T-helper 2 cell treated with Interferon-gamma antibody and Interleukin-4, amounts not matched to agents 5 μg/mL and 100 μg/mL, for 36 hours (primary cell): Measurements from ENCODE around the gene HNRNPH3.

Experiments
- DNase-seq: peaks from one replicate; pipeline ENCODE4 v3.0.0; 2021; ENCODE audit warnings: low spot score
- H3K27ac Mint-ChIP-seq: one replicate; pipeline ENCODE4 v1.8.0; 2021; ENCODE audit warnings: mild to moderate bottlenecking, mixed read lengths
- H3K27me3 Mint-ChIP-seq: one replicate; pipeline ENCODE4 v1.8.0; 2021; ENCODE audit warnings: low read depth, mixed read lengths
- H3K36me3 Mint-ChIP-seq: one replicate; pipeline ENCODE4 v1.8.0; 2021; ENCODE audit warnings: low read depth, mixed read lengths
- H3K4me1 Mint-ChIP-seq: one replicate; pipeline ENCODE4 v1.8.0; 2021; ENCODE audit warnings: low read depth, mixed read lengths
- H3K4me3 Mint-ChIP-seq: one replicate; pipeline ENCODE4 v1.8.0; 2022; ENCODE audit warnings: mild to moderate bottlenecking, moderate library complexity, mixed read lengths
- H3K9me3 Mint-ChIP-seq: one replicate; pipeline ENCODE4 v1.8.0; 2021; ENCODE audit warnings: mixed read lengths

Gene HNRNPH3

DNA sequence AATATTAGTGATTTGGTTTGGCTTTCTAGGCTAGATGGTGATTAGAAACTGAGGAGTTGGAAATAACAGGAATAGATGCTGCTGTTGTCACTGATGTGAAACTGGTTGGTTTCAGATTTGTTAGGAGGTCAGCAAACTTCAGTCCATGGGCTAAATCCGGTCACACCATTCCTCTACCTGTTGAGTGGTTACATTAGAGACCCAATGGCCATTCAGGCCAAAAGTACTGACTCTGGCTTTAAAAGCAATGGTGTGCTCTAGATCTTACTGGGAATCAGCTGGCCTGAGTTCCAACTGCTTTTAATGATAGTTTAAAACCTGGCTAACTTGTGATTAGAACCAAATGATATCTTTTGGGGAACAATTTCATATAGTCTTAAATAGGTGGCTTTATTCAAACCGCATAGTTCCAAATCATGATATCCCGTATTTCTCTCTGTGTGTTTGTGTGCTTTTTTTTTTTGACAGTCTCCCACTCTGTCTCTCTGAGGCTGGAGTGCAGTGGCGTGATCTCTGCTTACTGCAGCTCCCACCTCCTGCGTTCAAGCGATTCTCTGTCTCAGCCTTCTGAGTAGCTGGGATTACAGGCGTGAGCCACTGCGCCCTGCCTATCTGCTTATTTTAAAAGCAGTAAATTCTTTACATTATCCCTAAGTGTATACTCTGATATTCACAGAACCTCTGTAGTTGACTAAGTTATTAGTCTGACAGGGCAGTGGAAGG lies 8.7 kb downstream of the HNRNPH3 start:
- Mint-ChIP-seq H3K27me3 (no peaks in the 10 kb centered on the region), H3K27ac (peak overlapping the region; percentile 43), H3K36me3 (peaks cover 75% of the 10 kb centered on the region), H3K9me3 (no peaks in the 10 kb centered on the region), H3K4me3 (no peak overlapping the region), H3K4me1 (peaks cover 41% of the 10 kb centered on the region)
- DNase-seq, result no peak

DNA sequence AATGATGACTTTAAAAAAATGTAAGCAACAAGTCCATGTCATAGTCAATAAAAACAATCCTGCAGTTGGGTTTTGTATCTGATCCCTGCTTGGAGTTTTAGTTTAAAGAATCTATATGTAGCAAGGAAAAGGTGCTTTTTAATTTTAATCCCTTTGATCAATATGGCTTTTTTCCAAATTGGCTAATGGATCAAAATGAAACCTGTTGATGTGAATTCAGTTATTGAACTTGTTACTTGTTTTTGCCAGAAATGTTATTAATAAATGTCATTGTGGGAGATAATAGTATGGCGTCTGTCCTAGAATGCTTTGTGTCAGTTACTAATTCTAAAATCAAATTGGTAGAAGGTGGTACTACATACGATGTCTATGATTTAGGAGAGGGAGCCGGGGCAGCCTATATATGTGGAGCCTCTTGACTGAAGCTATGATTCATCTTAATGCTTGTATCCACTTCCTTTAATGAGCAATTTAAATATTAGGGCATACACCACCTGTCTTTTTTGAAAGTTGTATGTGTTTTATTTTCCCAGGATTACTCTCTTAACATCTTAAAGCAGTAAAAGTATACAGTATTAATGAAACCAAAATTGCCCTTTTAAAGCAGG lies 11.1 kb downstream of the HNRNPH3 start:
- Mint-ChIP-seq H3K36me3 (peaks cover 71% of the 10 kb centered on the region), H3K27ac (no peak overlapping the region)

DNA sequence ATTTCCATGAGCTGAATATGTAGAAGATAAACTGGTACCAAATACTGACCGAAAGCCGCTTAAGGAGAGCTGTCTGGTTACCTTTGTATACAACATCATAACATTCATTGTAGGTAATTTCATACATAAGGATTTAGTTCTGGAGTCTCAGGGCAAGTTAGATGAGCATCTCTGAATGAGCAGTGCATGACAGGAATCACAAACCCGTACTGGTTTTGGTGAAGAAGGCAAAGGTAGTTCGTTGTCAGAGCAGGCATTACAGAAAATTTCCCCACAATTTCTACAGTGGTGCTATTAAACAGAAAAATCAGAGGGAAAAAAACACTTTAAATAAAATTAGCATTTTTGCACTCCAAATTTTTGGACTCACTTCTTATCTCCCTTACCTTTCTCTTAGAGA lies 13.8 kb downstream of the HNRNPH3 start:
- Mint-ChIP-seq H3K27me3 (no peaks in the 10 kb centered on the region), H3K4me1 (peaks cover 18% of the 10 kb centered on the region), H3K4me3 (no peak overlapping the region), H3K27ac (no peak overlapping the region), H3K36me3 (peaks cover 63% of the 10 kb centered on the region), H3K9me3 (no peaks in the 10 kb centered on the region)
- no peak for DNase-seq

More for the DNA sequence above, 11.1 kb downstream of the HNRNPH3 start:
- DNase-seq, result no peak
- H3K4me3 Mint-ChIP-seq, result no peak overlapping the region
- H3K27me3 Mint-ChIP-seq, result no peaks in the 10 kb centered on the region
- H3K4me1 Mint-ChIP-seq, result peaks cover 26% of the 10 kb centered on the region
- H3K9me3 Mint-ChIP-seq, result no peaks in the 10 kb centered on the region

DNA sequence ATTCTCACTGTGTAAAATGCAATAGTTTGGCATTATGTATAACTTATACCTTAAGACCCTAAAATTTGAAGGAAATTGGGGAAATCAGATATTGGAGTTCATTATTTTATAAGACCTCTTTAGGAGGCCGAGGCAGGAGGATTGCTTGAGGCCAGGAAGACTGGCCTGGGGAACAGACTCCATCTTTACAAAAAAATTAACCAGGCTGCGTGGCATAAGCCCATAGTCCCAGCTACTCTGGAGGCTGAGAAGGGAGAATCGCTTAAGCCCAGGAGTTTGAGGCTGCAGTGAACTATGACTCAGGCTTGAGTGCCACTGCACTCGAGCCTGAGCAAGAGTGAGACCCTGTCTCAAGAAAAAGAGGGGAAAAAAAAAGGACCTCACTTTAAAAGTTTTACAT lies 14.9 kb downstream of the HNRNPH3 start:
- H3K36me3 Mint-ChIP-seq, result peaks cover 53% of the 10 kb centered on the region
- H3K4me1 Mint-ChIP-seq, result peaks cover 15% of the 10 kb centered on the region
- no peaks in the 10 kb centered on the region for H3K9me3 Mint-ChIP-seq
- no peak for DNase-seq
- no peaks in the 10 kb centered on the region for H3K27me3 Mint-ChIP-seq
- no peak overlapping the region for H3K4me3 Mint-ChIP-seq
- no peak overlapping the region for H3K27ac Mint-ChIP-seq

DNA sequence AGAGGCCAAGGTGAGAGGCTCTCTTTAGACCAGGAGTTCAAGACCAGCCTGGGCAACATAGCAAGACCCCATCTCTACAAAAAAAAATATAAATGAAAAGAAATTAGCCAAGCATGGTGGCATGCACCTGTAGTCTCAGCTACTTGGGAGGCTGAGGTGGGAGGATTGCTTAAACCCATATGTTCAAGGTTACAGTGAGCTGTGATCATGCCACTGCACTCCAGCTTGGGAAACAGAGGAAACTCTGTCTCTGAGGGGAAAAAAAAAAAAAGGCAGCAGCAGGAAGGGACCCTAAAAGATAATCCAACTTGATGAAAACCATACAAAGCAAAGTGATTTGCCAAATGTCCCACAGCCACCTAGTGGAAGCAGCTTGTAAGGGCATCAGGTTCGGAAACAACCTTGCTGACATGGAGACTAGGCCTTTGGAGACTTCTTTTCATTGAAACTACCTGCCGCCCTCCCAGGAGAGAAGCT lies 16.4 kb downstream of the HNRNPH3 start:
- peaks cover 8% of the 10 kb centered on the region for H3K4me1 Mint-ChIP-seq
- H3K9me3 Mint-ChIP-seq, result no peaks in the 10 kb centered on the region
- DNase-seq, result peak; percentile 27
- H3K27ac Mint-ChIP-seq, result peak overlapping the region; percentile 52
- H3K27me3 Mint-ChIP-seq, result no peaks in the 10 kb centered on the region
- H3K4me3 Mint-ChIP-seq, result no peak overlapping the region
- peaks cover 47% of the 10 kb centered on the region for H3K36me3 Mint-ChIP-seq

DNA sequence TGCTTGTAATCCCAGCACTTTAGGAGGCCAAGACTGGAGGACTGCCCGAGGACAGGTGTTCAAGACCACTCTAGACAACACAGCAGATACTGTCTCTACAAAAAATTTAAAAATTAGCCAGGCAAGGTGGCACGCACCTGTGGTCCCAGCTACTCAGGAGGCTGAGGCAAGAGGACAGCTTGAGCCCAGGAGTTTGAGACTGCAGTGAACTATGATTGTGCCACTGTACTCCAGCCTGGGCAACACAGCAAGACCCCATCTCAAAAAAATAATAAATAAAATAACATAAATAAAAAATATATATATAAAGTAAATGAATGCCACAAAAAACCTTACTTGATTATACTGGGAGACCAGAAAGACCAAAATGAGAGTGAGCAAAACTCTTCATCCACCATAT lies 21.7 kb downstream of the HNRNPH3 start:
- H3K27me3 Mint-ChIP-seq, result no peaks in the 10 kb centered on the region
- no peak overlapping the region for H3K27ac Mint-ChIP-seq
- no peak for DNase-seq
- H3K4me1 Mint-ChIP-seq, result no peaks in the 10 kb centered on the region
- H3K9me3 Mint-ChIP-seq, result no peaks in the 10 kb centered on the region
- H3K4me3 Mint-ChIP-seq, result no peak overlapping the region
- peaks cover 18% of the 10 kb centered on the region for H3K36me3 Mint-ChIP-seq

DNA sequence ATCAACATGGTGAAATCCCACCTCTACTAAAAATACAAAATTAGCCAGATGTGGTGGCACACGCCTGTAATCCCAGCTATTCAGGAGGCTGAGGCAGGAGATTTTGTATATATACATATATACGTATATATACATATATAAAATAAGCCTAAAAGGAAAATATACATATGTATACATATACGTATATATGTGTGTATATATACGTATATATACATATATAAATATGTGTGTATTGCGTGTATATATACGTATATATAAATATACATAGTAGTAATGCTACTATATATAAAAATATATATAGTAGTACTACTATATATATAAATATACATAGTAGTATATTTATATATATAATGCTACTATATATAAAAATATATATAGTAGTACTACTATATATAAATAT lies 27.3 kb downstream of the HNRNPH3 start:
- no peaks in the 10 kb centered on the region for H3K4me1 Mint-ChIP-seq
- H3K9me3 Mint-ChIP-seq, result no peaks in the 10 kb centered on the region
- DNase-seq, result no peak
- H3K27ac Mint-ChIP-seq, result no peak overlapping the region
- H3K36me3 Mint-ChIP-seq, result peaks cover 8% of the 10 kb centered on the region
- no peak overlapping the region for H3K4me3 Mint-ChIP-seq
- no peaks in the 10 kb centered on the region for H3K27me3 Mint-ChIP-seq

DNA sequence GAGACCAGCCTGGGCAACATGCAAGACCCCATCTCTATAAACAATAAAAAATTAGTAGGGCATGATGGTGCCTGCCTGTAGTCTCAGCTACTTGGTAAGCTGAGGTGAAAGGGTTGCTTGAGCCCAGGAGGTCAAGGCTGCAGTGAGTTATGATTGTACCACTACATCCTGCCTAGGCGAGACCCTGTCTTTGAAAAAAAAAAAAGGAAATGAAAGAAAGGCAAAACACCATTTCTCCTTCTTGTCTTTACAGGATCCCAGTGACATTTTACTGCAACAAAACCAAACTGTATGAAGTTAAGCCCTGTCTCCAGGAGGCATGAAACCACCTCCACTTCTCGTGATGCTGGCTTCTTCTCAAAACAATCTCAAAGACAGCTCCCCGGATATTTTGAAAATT lies 30.7 kb downstream of the HNRNPH3 start:
- Mint-ChIP-seq H3K9me3 (no peaks in the 10 kb centered on the region), H3K4me1 (no peaks in the 10 kb centered on the region), H3K4me3 (no peak overlapping the region), H3K27me3 (no peaks in the 10 kb centered on the region), H3K27ac (no peak overlapping the region), H3K36me3 (peaks cover 8% of the 10 kb centered on the region)
- DNase-seq, result no peak

DNA sequence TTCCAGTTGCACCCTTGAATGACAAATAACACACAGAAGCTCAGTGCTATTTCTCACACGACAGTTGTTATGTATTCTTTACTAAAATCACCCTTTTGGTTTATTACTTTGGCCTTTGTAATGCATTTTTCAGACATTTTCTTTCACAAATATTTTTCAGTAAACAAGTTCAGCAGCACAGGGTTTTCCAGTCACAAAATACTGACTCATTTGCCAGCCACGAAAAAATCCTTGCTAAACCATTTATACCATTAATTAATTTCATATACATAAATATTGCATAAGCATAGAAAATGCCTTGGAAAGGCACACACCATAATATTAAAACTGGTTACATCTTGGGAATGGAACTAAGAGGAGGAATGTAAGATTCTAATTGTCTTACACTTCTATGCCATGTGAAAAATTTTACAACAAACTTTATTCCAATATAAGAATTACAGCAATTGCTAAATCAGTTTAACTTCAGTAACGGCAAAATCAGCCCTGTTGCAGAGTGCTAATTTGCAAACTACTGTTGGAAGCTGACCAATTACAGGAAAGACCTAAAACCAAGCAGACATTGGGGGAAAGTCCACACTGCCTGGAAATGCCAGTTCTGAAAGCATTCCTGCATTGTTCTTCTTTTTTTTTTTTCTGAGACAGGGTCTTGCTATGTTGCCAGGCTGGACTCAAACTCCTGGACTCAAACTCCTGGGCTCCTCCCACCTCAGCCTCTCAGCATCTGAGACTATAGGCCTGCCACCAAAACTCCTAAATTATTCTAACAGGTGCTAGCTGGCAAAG lies 32.4 kb downstream of the HNRNPH3 start:
- Mint-ChIP-seq H3K27me3 (no peaks in the 10 kb centered on the region), H3K27ac (no peak overlapping the region), H3K36me3 (peaks cover 8% of the 10 kb centered on the region), H3K4me1 (no peaks in the 10 kb centered on the region), H3K9me3 (no peaks in the 10 kb centered on the region), H3K4me3 (no peak overlapping the region)
- no peak for DNase-seq

DNA sequence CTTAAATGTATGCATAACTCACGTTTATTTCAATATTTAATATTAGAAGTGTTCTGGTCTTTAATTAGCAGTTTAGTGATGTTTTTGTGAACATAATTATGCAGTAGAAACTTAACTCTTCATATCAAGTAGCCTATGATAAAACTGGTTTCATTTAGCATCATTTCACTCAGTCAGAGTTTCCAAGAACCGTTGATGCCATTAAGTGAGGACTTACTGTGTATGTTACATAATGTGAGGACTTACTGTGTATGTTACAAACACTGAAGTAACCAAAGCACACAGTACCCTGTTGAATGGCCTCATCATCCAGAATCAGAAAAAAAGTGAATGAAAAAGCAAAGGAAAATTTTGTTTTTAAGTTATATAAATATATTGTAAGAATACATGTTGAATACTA lies 33.7 kb downstream of the HNRNPH3 start:
- no peak for DNase-seq
- no peaks in the 10 kb centered on the region for H3K4me1 Mint-ChIP-seq
- peaks cover 14% of the 10 kb centered on the region for H3K36me3 Mint-ChIP-seq
- no peak overlapping the region for H3K4me3 Mint-ChIP-seq
- H3K27ac Mint-ChIP-seq, result no peak overlapping the region
- peaks cover 6% of the 10 kb centered on the region for H3K9me3 Mint-ChIP-seq
- no peaks in the 10 kb centered on the region for H3K27me3 Mint-ChIP-seq

DNA sequence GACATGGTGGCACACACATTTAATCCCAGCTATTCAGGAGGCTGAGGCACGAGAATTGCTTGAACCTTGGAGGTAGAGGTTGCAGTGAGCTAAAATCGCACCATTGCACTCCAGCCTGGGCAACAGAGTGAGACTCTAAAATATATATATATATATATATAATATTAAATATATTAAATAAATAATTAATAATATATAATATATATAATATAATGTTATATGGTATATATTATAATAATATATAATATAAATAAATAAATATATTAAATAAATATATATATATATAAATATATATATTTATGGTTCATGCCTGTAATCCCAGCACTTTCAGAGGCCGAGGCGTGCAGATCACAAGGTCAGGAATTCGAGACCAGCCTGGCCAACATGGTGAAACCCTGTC lies 34.7 kb downstream of the HNRNPH3 start:
- H3K4me1 Mint-ChIP-seq, result no peaks in the 10 kb centered on the region
- DNase-seq, result no peak
- H3K27me3 Mint-ChIP-seq, result no peaks in the 10 kb centered on the region
- peaks cover 10% of the 10 kb centered on the region for H3K9me3 Mint-ChIP-seq
- peaks cover 21% of the 10 kb centered on the region for H3K36me3 Mint-ChIP-seq
- no peak overlapping the region for H3K4me3 Mint-ChIP-seq
- H3K27ac Mint-ChIP-seq, result no peak overlapping the region

DNA sequence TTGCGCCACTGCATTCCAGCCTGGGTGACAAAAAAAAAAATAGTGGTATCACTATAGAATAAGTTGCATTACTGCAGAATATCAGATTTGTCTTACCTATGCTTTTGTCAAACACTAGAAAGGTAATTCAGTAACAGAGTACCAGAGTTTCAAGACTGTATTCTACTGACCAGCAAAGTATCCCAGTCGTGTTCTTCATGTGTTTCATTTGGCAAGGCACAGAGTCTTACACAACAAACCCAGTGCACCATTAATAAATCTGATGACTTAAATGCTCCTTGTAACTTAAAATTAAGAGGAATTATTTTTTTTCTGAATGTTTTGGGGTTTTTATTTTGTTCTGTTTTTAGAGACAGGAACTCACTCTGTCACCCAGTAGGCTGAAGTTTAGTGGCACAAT lies 35.3 kb downstream of the HNRNPH3 start:
- no peak for DNase-seq
- no peaks in the 10 kb centered on the region for H3K4me1 Mint-ChIP-seq
- peaks cover 14% of the 10 kb centered on the region for H3K9me3 Mint-ChIP-seq
- no peaks in the 10 kb centered on the region for H3K27me3 Mint-ChIP-seq
- H3K4me3 Mint-ChIP-seq, result no peak overlapping the region
- H3K36me3 Mint-ChIP-seq, result peaks cover 24% of the 10 kb centered on the region
- no peak overlapping the region for H3K27ac Mint-ChIP-seq

DNA sequence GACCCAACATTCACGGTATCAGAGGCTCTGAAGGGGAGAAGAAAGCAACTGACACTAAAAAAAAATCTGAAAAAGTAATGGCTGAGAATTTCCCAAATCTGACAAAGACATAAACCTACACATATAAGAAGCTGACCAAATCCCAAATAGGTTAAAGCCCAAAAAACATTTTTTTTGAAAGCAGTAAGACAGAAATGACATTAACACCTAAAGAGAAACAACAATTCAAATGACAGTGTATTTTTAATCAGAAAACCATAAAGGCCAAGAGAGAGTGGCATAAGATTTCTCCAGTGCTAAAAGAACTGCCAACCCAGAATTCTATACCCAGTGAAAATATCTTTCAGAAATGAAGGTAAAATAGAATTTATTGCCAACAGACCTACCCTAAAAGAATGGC lies 39.7 kb downstream of the HNRNPH3 start:
- no peaks in the 10 kb centered on the region for H3K4me1 Mint-ChIP-seq
- peaks cover 44% of the 10 kb centered on the region for H3K36me3 Mint-ChIP-seq
- H3K4me3 Mint-ChIP-seq, result no peak overlapping the region
- no peak overlapping the region for H3K27ac Mint-ChIP-seq
- no peaks in the 10 kb centered on the region for H3K27me3 Mint-ChIP-seq
- peaks cover 19% of the 10 kb centered on the region for H3K9me3 Mint-ChIP-seq
- DNase-seq, result no peak

DNA sequence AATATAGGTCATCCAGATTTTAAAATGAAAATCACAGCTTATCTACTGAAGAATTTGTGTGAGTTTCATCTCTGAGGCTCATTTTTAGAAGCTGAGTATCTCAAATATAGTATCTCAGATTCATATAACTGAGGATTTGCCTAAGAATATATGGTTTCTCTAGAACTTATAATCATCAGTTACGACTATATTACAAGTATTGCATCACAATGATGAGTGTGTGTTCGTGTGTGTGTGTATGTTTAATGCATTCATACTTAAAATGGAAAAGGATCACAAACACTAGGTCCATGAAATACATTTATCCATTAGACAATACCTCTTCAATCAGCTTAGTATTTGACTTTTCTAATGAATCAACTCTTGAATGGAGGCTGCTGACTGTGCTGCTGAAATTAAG lies 53.9 kb downstream of the HNRNPH3 start:
- no peak overlapping the region for H3K4me3 Mint-ChIP-seq
- no peak for DNase-seq
- no peaks in the 10 kb centered on the region for H3K9me3 Mint-ChIP-seq
- H3K27me3 Mint-ChIP-seq, result no peaks in the 10 kb centered on the region
- peaks cover 18% of the 10 kb centered on the region for H3K36me3 Mint-ChIP-seq
- no peak overlapping the region for H3K27ac Mint-ChIP-seq
- H3K4me1 Mint-ChIP-seq, result no peaks in the 10 kb centered on the region
